Omental fat pad (tissue), 4 donors: ENCODE measurements around the gene OXCT2. TPM values are rescaled to one million over a fixed set of nuclear protein-coding genes. Genes with fewer than 3 reads are reported as not detected.
"Not testable (repeated sequence)": the region's sequence is repeated elsewhere in the genome, so short reads cannot be mapped to it uniquely, and the experiment has no call there.

ENCODE experiments used
- ATAC-seq: fragments of 150-250 bp; one replicate; pipeline ENCODE4 v1.9.1; 2016; ENCODE audit warnings: mild to moderate bottlenecking, moderate library complexity; ENCODE audit not compliant: low FRiP score
- DNase-seq: peaks from one replicate; pipeline ENCODE4 v3.0.0-alpha.2; 2019; ENCODE audit warnings: low spot score
- total RNA-seq, 4 donors: library from RNA; depleted of rRNA; stranded (reverse); fragments of >200 nt; gene quantifications; one replicate each; pipeline ENCODE4 v1.1.0, GENCODE V29; 2016
- TF ChIP-seq, protein P1 (sequence below), 3 donors: fragments of 450-650 bp; IDR thresholded peaks; one replicate each; pipeline ENCODE4 v1.5.1; 2016 to 2017; ENCODE audit warnings: antibody characterized with exemption in 3 of 3, mild to moderate bottlenecking in 3 of 3, moderate library complexity in 2 of 3

OXCT2 gene
- total RNA-seq, 4 donors from 2014 or later: 0.24 to 1.4 (median 0.31) TPM

- ATAC-seq (no peak), DNase-seq (no peak)
- TF ChIP-seq, protein P1, sequence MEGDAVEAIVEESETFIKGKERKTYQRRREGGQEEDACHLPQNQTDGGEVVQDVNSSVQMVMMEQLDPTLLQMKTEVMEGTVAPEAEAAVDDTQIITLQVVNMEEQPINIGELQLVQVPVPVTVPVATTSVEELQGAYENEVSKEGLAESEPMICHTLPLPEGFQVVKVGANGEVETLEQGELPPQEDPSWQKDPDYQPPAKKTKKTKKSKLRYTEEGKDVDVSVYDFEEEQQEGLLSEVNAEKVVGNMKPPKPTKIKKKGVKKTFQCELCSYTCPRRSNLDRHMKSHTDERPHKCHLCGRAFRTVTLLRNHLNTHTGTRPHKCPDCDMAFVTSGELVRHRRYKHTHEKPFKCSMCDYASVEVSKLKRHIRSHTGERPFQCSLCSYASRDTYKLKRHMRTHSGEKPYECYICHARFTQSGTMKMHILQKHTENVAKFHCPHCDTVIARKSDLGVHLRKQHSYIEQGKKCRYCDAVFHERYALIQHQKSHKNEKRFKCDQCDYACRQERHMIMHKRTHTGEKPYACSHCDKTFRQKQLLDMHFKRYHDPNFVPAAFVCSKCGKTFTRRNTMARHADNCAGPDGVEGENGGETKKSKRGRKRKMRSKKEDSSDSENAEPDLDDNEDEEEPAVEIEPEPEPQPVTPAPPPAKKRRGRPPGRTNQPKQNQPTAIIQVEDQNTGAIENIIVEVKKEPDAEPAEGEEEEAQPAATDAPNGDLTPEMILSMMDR (IDR thresholded peaks at IDR 0.05): no peak
Measured at GRCh38 chr1:39789571-39790110, 18.5 kb upstream of the OXCT2 start.

DNA sequence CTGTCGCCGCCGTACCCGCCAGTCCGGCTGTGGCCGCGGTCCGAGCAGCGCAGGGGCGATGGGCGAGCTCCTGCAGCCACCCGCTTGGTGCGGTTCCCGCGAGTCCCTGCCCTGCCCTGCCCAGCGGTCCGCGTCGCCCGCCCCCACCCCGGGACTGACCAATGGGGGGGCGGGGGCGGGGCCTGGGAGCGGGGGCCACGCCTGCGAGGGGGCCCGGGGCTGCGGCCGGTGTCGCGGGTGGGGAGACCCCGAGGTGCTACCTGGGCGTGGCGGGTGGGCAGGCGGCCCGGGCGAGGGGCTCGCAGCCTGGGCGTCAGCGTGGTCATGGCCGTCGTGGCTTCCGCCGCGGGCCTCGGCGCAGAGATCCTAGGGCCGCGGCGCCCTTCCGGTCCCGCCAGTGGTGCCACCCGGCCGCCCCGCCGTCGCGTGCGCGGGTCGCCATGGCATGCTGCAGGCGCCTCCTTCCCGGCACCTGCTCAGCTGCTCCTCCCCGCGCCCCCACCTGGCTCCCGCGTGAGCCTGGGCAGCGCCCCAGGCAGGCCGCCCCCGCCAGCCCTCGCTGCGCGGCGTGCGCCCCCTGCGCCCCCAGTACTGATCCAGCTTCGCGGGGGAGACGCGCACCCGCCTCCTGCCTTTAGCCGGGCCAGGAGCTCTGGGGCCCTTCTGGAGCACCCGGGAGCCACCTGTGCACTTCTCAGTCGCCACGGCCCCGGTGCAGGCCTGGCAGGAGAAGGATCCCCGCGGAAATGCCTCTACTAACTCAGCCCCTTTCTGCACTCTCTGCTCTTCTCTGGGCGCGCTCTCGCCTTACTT is 17.8 kb upstream of the OXCT2 start, which contains the start of gene BMP8B:
TSS of gene BMP8B (minus strand) at position 108 of the 813 bp plus-strand sequence. CDS start 380 bp downstream, outside the sequence.
- ATAC-seq (peak; percentile 72), DNase-seq (no peak)
- TF ChIP-seq, protein P1 (IDR thresholded peaks at IDR 0.05): no peak

DNA sequence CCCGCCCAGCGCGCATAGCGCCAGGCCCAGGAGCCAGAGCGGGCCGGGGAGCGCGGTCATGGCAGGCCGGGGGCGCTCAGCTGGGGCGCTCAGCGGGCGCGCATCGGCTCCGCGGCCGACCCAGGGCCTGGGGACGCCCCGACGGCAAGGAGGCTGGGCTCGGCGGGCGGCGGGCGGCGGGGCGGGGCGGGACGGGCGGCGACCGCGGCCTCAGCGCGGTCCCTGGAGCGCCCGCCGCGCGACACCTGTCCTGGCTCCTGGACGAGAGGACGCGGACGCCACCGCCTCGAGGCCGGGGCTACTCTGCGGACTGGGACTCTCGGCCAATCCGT is 17.2 kb upstream of the OXCT2 start:
- DNase-seq (no peak), ATAC-seq (no peak)
- TF ChIP-seq, protein P1 (IDR thresholded peaks at IDR 0.05): no peak

DNA sequence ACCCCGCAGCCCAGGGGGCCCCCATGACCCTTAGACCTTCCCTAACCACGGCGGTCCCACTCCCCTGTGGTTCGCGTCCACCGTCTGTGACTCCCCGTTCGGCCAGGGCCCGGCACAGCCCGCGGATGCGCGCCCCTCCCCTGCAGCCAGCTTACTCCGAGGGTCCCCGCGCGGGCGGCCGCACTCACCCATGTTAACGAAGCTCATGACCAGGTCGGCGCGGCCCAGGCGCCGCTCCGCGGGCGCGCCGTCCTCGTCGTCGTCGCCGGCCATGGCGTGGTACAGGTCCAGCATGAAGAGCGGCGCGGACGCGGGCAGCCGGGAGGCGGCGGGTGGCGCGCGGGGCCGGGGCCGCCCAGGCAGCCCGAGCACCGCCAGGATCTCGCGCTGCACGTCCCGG is 16.8 kb upstream of the OXCT2 start:
- not testable (repeated sequence) for ATAC-seq, DNase-seq

DNA sequence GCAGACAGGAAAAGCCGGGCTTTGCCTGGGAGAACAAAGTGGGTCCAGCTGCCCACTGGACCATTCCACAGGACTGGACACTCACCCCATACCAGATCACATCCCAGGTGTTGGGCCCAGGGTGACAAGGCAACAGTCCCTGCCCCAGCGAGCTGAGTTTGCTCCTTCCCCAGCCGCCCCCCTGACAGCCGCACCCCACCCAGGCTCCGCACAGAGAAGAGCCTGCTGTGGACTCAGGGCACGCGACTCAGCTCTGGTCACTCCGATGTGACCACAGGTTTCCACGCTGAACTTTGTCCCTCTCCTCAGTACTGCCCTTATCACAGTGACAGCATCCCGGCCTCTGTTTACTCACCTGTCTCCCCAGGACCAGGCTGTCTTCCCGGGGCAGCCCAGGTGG is 16.3 kb upstream of the OXCT2 start:
- TF ChIP-seq, protein P1 (IDR thresholded peaks at IDR 0.05): no peak
- ATAC-seq: no peak
- no peak for DNase-seq

- not testable (repeated sequence) for DNase-seq, ATAC-seq
Measured at GRCh38 chr1:39787108-39787375, 15.9 kb upstream of the OXCT2 start.

GRCh38 chr1:39786303-39787107 is 15.4 kb upstream of the OXCT2 start:
- DNase-seq, ATAC-seq: not testable (repeated sequence)

DNA sequence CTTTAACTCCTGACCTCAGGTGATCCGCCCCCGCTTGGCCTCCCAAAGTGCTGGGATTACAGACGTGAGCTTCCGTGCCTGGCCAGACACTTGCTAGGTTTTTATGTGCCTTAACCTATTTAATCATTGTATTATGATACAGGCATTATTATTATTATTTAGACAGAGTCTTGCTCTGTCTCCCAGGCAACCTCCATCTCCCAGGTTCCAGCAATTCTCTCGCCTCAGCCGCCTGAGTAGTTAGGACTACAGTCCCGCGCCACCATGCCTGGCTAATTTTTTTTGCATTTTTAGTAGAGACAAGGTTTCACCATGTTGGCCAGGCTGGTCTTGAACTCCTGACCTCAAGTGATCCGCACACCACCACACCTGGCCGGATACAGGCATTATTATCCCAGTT is 11.5 kb upstream of the OXCT2 start:
- DNase-seq, ATAC-seq: not testable (repeated sequence)

- DNase-seq: no peak
- no peak for ATAC-seq
- TF ChIP-seq, protein P1 (IDR thresholded peaks at IDR 0.05): no peak
Measured at GRCh38 chr1:39782103-39782502, 11.0 kb upstream of the OXCT2 start.
